IPS DF 19.7 (cell line): Measurements from ENCODE around the gene NMNAT3.
"Not testable (repeated sequence)": the region's sequence is repeated elsewhere in the genome, so short reads cannot be mapped to it uniquely, and the experiment has no call there.

Experiments used
- DNase-seq: peaks from one replicate; pipeline ENCODE4 v3.0.0-alpha.2; 2013; ENCODE audit warnings: low read depth, low spot score

Gene NMNAT3

GRCh38 chr3:139636511-139636910 lies 41.3 kb downstream of the NMNAT3 start:
- no peak for DNase-seq

- DNase-seq = no peak
Observed at GRCh38 chr3:139634111-139634635, 43.6 kb downstream of the NMNAT3 start.

- DNase-seq = no peak
Observed at GRCh38 chr3:139633511-139633910, 44.3 kb downstream of the NMNAT3 start.

- no peak for DNase-seq
Observed at GRCh38 chr3:139630542-139630941, 47.2 kb downstream of the NMNAT3 start.

GRCh38 chr3:139629033-139629432 lies 48.7 kb downstream of the NMNAT3 start:
- no peak for DNase-seq

- no peak for DNase-seq
Observed at GRCh38 chr3:139627759-139628158, 50.0 kb downstream of the NMNAT3 start.

- no peak for DNase-seq
Observed at GRCh38 chr3:139620438-139620837, 57.3 kb downstream of the NMNAT3 start.

GRCh38 chr3:139619484-139619883 lies 58.3 kb downstream of the NMNAT3 start:
- no peak for DNase-seq

GRCh38 chr3:139617672-139618268 lies 60.0 kb downstream of the NMNAT3 start:
- DNase-seq = no peak

GRCh38 chr3:139611528-139611927 lies 66.2 kb downstream of the NMNAT3 start:
- DNase-seq = no peak

GRCh38 chr3:139610886-139611285 lies 66.9 kb downstream of the NMNAT3 start:
- DNase-seq = no peak

GRCh38 chr3:139608924-139609323 lies 68.8 kb downstream of the NMNAT3 start:
- no peak for DNase-seq

- DNase-seq = no peak
Observed at GRCh38 chr3:139608108-139608380, 69.7 kb downstream of the NMNAT3 start.

GRCh38 chr3:139607257-139608107 lies 70.3 kb downstream of the NMNAT3 start:
- DNase-seq = no peak

GRCh38 chr3:139602003-139602402 lies 75.8 kb downstream of the NMNAT3 start:
- no peak for DNase-seq

GRCh38 chr3:139601191-139601961 lies 76.4 kb downstream of the NMNAT3 start:
- DNase-seq = no peak

- no peak for DNase-seq
Observed at GRCh38 chr3:139597947-139598346, 79.8 kb downstream of the NMNAT3 start.

- DNase-seq = not testable (repeated sequence)
Observed at GRCh38 chr3:139591186-139591585, 86.6 kb downstream of the NMNAT3 start.

- peak; percentile 25 for DNase-seq
Observed at GRCh38 chr3:139588450-139588849, 89.3 kb downstream of the NMNAT3 start.

GRCh38 chr3:139587797-139588196 lies 90.0 kb downstream of the NMNAT3 start:
- no peak for DNase-seq

GRCh38 chr3:139586420-139587017 lies 91.3 kb downstream of the NMNAT3 start:
- no peak for DNase-seq

- DNase-seq = no peak
Observed at GRCh38 chr3:139585820-139586219, 92.0 kb downstream of the NMNAT3 start.
